Keratinocyte (primary cell): ENCODE data around the gene HSPB1.
"Not testable (repeated sequence)": the region's sequence is repeated elsewhere in the genome, so short reads cannot be mapped to it uniquely, and the experiment has no call there.

Experiments used
- EZH2 ChIP-seq: IDR thresholded peaks from one replicate; pipeline ENCODE4 v1.6.1; 2012; ENCODE audit warnings: inconsistent platforms, mild to moderate bottlenecking, low read length, moderate library complexity
- TF ChIP-seq, protein P1 (sequence below), 3 experiments: IDR thresholded peaks in 1 of 3; conservative IDR thresholded peaks in 1 of 3; optimal IDR thresholded peaks in 1 of 3; 2 replicates in 2 of 3; 3 replicates in 1 of 3; pipeline versions ENCODE3 to v1.5.1; 2011; ENCODE audit warnings: low read length in 3 of 3, mild to moderate bottlenecking in 3 of 3, moderate library complexity in 2 of 3, control low read depth in 1 of 3, inconsistent platforms in 1 of 3; ENCODE audit not compliant: insufficient read depth in 2 of 3; ENCODE audit errors: extremely low read depth in 1 of 3

GRCh38 chr7:76335417-76335816, 32.9 kb downstream of the HSPB1 start:
- TF ChIP-seq EZH2 = not testable (repeated sequence)
- TF ChIP-seq, protein P1, sequence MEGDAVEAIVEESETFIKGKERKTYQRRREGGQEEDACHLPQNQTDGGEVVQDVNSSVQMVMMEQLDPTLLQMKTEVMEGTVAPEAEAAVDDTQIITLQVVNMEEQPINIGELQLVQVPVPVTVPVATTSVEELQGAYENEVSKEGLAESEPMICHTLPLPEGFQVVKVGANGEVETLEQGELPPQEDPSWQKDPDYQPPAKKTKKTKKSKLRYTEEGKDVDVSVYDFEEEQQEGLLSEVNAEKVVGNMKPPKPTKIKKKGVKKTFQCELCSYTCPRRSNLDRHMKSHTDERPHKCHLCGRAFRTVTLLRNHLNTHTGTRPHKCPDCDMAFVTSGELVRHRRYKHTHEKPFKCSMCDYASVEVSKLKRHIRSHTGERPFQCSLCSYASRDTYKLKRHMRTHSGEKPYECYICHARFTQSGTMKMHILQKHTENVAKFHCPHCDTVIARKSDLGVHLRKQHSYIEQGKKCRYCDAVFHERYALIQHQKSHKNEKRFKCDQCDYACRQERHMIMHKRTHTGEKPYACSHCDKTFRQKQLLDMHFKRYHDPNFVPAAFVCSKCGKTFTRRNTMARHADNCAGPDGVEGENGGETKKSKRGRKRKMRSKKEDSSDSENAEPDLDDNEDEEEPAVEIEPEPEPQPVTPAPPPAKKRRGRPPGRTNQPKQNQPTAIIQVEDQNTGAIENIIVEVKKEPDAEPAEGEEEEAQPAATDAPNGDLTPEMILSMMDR (optimal IDR thresholded peaks at IDR 0.05 in 1 of 3, IDR thresholded peaks at IDR 0.05 in 1 of 3, conservative IDR thresholded peaks at IDR 0.05 in 1 of 3; ENCODE audit: extremely low read depth in 1 of 3, insufficient read depth in 2 of 3, low read length in 3 of 3) = not testable (repeated sequence)
